ENCODE data around the gene SCAF11.

DNA sequence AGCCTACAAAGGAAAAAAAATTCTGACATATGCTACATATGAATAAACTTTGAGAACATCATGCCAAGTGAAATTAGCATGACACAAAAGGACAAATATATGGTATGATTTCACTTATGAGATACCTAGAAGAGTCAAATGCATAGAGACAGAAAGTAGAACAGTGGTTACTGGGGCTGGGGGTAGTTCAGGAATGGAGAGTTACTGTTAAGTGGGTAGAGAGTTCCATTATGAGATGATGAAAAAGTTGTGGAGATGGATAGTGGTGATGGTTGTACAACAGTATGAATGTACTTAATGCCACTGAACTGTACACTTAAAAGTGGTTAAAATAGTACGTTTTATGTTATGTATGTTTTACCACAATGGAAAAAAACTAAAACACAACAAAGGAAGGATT is 92.3 kb downstream of the SCAF11 start:
- TF ChIP-seq CTCF (conservative IDR thresholded peaks at IDR 0.05): no peak
- no peak for TF ChIP-seq ZFX (IDR thresholded peaks at IDR 0.05)
